Measurements from ENCODE around the gene MVB12B.

The MVB12B gene

DNA sequence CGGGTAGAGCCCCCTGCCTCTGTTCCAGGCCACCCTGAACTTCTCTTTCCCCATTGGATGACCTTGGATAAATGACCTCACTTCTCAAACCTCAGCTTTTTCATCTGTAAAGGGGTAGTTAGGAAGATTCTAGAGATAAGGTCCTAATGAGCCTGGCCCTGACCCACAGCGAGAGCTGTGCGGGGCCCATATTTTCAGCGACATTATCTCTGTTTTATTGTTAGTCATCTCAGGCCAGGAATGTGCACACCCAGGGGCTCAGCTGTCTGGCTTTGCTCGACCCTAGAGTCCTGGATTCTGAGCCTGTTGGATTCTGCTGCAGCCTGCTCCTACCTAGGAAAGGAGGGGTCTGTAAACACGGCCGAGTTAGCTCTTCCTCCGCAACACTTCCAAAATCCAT is 205.9 kb downstream of the MVB12B start:
- in situ Hi-C loops (cut with MboI; ENCODE audit: low pct_unique_long_range_greater_than_20kb, low sequenced_read_pairs, unreplicated experiment): no loop called here
- no peak for TF ChIP-seq CTCF (IDR thresholded peaks at IDR 0.05; ENCODE audit: extremely low read depth, insufficient read depth, missing control alignments)
- DNase-seq (ENCODE audit: low spot score): no peak

- no peak for DNase-seq (ENCODE audit: low spot score)
- in situ Hi-C loops (cut with MboI; ENCODE audit: low pct_unique_long_range_greater_than_20kb, low sequenced_read_pairs, unreplicated experiment): no loop called here
- TF ChIP-seq CTCF (IDR thresholded peaks at IDR 0.05; ENCODE audit: extremely low read depth, insufficient read depth, missing control alignments): no peak
These were observed 206.6 kb downstream of the MVB12B start for GRCh38 chr9:126532951-126533925.

DNA sequence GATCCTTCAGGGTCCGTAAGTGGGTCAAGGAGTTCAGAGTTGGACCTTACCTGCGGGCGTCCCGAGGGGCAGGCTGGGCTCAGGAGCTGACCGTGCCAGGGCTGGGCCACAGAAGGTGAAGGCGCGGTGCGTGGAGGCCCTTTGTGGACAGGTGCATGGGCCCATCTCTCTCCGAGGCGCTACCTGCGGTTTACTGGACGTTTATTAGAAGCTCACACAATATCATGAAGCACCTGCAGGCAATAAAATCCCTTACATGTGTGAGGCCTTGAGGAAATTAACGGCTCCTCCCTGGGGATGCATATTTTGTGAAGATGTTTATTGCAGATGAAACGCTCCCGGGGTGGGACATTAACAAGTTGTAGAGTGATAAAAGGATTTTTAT is 207.3 kb downstream of the MVB12B start:
- in situ Hi-C loops (cut with MboI; ENCODE audit: low pct_unique_long_range_greater_than_20kb, low sequenced_read_pairs, unreplicated experiment): no loop called here

GRCh38 chr9:126534431-126535186 is 208.0 kb downstream of the MVB12B start:
- in situ Hi-C loops (cut with MboI; ENCODE audit: low pct_unique_long_range_greater_than_20kb, low sequenced_read_pairs, unreplicated experiment): no loop called here
- TF ChIP-seq CTCF (IDR thresholded peaks at IDR 0.05; ENCODE audit: extremely low read depth, insufficient read depth, missing control alignments): no peak
- no peak for DNase-seq (ENCODE audit: low spot score)

More for the DNA sequence above, 207.3 kb downstream of the MVB12B start:
- no peak for DNase-seq (ENCODE audit: low spot score)
- TF ChIP-seq CTCF (IDR thresholded peaks at IDR 0.05; ENCODE audit: extremely low read depth, insufficient read depth, missing control alignments): no peak

- in situ Hi-C loops (cut with MboI; ENCODE audit: low pct_unique_long_range_greater_than_20kb, low sequenced_read_pairs, unreplicated experiment): no loop called here
- DNase-seq (ENCODE audit: low spot score): no peak
- no peak for TF ChIP-seq CTCF (IDR thresholded peaks at IDR 0.05; ENCODE audit: extremely low read depth, insufficient read depth, missing control alignments)
These were observed 209.5 kb downstream of the MVB12B start for GRCh38 chr9:126536131-126536530.

- no peak for DNase-seq (ENCODE audit: low spot score)
- in situ Hi-C loops (cut with MboI; ENCODE audit: low pct_unique_long_range_greater_than_20kb, low sequenced_read_pairs, unreplicated experiment): no loop called here
- no peak for TF ChIP-seq CTCF (IDR thresholded peaks at IDR 0.05; ENCODE audit: extremely low read depth, insufficient read depth, missing control alignments)
These were observed 210.3 kb downstream of the MVB12B start for GRCh38 chr9:126536841-126537465.
